Neutrophil (primary cell): ENCODE measurements around the gene AFMID.

ENCODE experiments used
- H3K27ac ChIP-seq: fragments of 200-600 bp; sonication (generic); 2 replicates; pipeline ENCODE4 v1.5.1; 2016; ENCODE audit warnings: mild to moderate bottlenecking, moderate library complexity
- H3K27me3 ChIP-seq: fragments of 200-600 bp; sonication (generic); 2 replicates; pipeline ENCODE4 v1.6.0; 2016; ENCODE audit warnings: mild to moderate bottlenecking
- H3K36me3 ChIP-seq: fragments of 200-600 bp; sonication (generic); 2 replicates; pipeline ENCODE4 v1.5.1; 2017
- H3K4me1 ChIP-seq, 2 experiments: fragments of 200-600 bp in 1 of 2; sonication (generic) in 1 of 2; 1 replicate in 1 of 2; 2 replicates in 1 of 2; pipeline versions ENCODE4 v1.5.1 to v1.6.1; 2013 to 2016; ENCODE audit warnings: low read depth in 1 of 2, low read length in 1 of 2, mild to moderate bottlenecking in 1 of 2, moderate library complexity in 1 of 2; ENCODE audit not compliant: control insufficient read depth in 1 of 2, insufficient read depth in 1 of 2
- H3K4me3 ChIP-seq, 2 experiments: fragments of 200-600 bp in 1 of 2; sonication (generic) in 1 of 2; 1 replicate in 1 of 2; 2 replicates in 1 of 2; pipeline ENCODE4 v1.5.1; 2013 to 2016; ENCODE audit warnings: low read depth in 1 of 2, low read length in 1 of 2, mild to moderate bottlenecking in 1 of 2, moderate library complexity in 1 of 2
- H3K9me3 ChIP-seq: fragments of 200-600 bp; sonication (generic); 2 replicates; pipeline ENCODE4 v1.5.1; 2016
- CTCF ChIP-seq: fragments of 200-600 bp; sonication (generic); IDR thresholded peaks from 2 replicates; pipeline ENCODE4 v1.5.1; 2016; ENCODE audit warnings: antibody characterized with exemption

The AFMID gene

GRCh38 chr17:78256707-78257591 lies 69.8 kb downstream of the AFMID start:
- Histone ChIP-seq H3K4me3 (peak overlapping the region; percentile 37 to 64), H3K27me3 (peaks cover 2% of the 10 kb centered on the region), H3K4me1 (peaks cover 44 to 83% of the 10 kb centered on the region in 2 experiments), H3K9me3 (no peaks in the 10 kb centered on the region), H3K27ac (no peak overlapping the region), H3K36me3 (no peaks in the 10 kb centered on the region)
- no peak for TF ChIP-seq CTCF
